ENCODE results near the gene MRPS23. TPM values are rescaled to one million over a fixed set of nuclear protein-coding genes. Genes with fewer than 3 reads are reported as not detected.
"Not testable (repeated sequence)": the region's sequence is repeated elsewhere in the genome, so short reads cannot be mapped to it uniquely, and the experiment has no call there.

MRPS23 gene
- polyA plus RNA-seq, 4 donors: 15.4 to 49.8 (median 25.8) TPM

- H3K27me3 ChIP-seq (ENCODE audit: control insufficient read depth in 3 of 3, insufficient read depth in 3 of 3, low read length in 3 of 3): no peaks in the 10 kb centered on the region
- H3K4me1 ChIP-seq (ENCODE audit: control insufficient read depth in 3 of 3, insufficient read depth in 2 of 3, low read depth in 1 of 3, low read length in 2 of 3): peaks cover 6 to 59% (median 10%) of the 10 kb centered on the region in 3 donors
- no peaks in the 10 kb centered on the region for H3K36me3 ChIP-seq (ENCODE audit: control insufficient read depth in 3 of 3, insufficient read depth in 2 of 3, low read depth in 1 of 3, low read length in 3 of 3)
- H3K4me3 ChIP-seq (ENCODE audit: low read depth in 1 of 3, low read length in 3 of 3): no peak overlapping the region
- H3K9me3 ChIP-seq (ENCODE audit: control insufficient read depth in 2 of 2, insufficient read depth in 1 of 2, low read depth in 1 of 2, low read length in 1 of 2): no peaks in the 10 kb centered on the region
- H3K27ac ChIP-seq (ENCODE audit: low read depth in 1 of 3, low read length in 2 of 3): no peak overlapping the region
- WGBS, 3 donors: 77 to 86% (median 86%) methylated on average over 10 of the region's 10 CpGs
- DNase-seq (no peak), FAIRE-seq (no peak)
These were observed 7.2 kb upstream of the MRPS23 start for GRCh38 chr17:57856792-57857620.

GRCh38 chr17:57855391-57856035, 5.7 kb upstream of the MRPS23 start:
- FAIRE-seq: no peak

GRCh38 chr17:57853695-57854094, 3.9 kb upstream of the MRPS23 start:
- Histone ChIP-seq H3K27ac (ENCODE audit: low read depth in 1 of 3, low read length in 2 of 3) (peak overlapping the region in 2 of 3 donors; percentile 3 to 30), H3K27me3 (ENCODE audit: control insufficient read depth in 3 of 3, insufficient read depth in 3 of 3, low read length in 3 of 3) (no peaks in the 10 kb centered on the region), H3K4me3 (ENCODE audit: low read depth in 1 of 3, low read length in 3 of 3) (no peak overlapping the region), H3K4me1 (ENCODE audit: control insufficient read depth in 3 of 3, insufficient read depth in 2 of 3, low read depth in 1 of 3, low read length in 2 of 3) (peaks cover 15 to 48% (median 17%) of the 10 kb centered on the region in 3 donors), H3K36me3 (ENCODE audit: control insufficient read depth in 3 of 3, insufficient read depth in 2 of 3, low read depth in 1 of 3, low read length in 3 of 3) (no peaks in the 10 kb centered on the region), H3K9me3 (ENCODE audit: control insufficient read depth in 2 of 2, insufficient read depth in 1 of 2, low read depth in 1 of 2, low read length in 1 of 2) (no peaks in the 10 kb centered on the region)
- DNase-seq: peak in 1 of 2 donors; percentile 79
- WGBS, 3 donors: 32 to 65% (median 61%) methylated on average over 8 of the region's 8 CpGs
- FAIRE-seq: no peak

More at GRCh38 chr17:57855391-57856035, 5.7 kb upstream of the MRPS23 start:
- H3K4me3 ChIP-seq (ENCODE audit: low read depth in 1 of 3, low read length in 3 of 3): no peak overlapping the region
- H3K27me3 ChIP-seq (ENCODE audit: control insufficient read depth in 3 of 3, insufficient read depth in 3 of 3, low read length in 3 of 3): no peaks in the 10 kb centered on the region
- no peaks in the 10 kb centered on the region for H3K36me3 ChIP-seq (ENCODE audit: control insufficient read depth in 3 of 3, insufficient read depth in 2 of 3, low read depth in 1 of 3, low read length in 3 of 3)
- WGBS, 3 donors: 54 to 59% (median 57%) methylated on average over 6 of the region's 6 CpGs
- H3K4me1 ChIP-seq (ENCODE audit: control insufficient read depth in 3 of 3, insufficient read depth in 2 of 3, low read depth in 1 of 3, low read length in 2 of 3): peaks cover 12 to 52% (median 13%) of the 10 kb centered on the region in 3 donors
- H3K9me3 ChIP-seq (ENCODE audit: control insufficient read depth in 2 of 2, insufficient read depth in 1 of 2, low read depth in 1 of 2, low read length in 1 of 2): no peaks in the 10 kb centered on the region
- peak in 1 of 2 donors; percentile 54 for DNase-seq
- peak overlapping the region in 1 of 3 donors; percentile 44 for H3K27ac ChIP-seq (ENCODE audit: low read depth in 1 of 3, low read length in 2 of 3)

- Histone ChIP-seq H3K4me3 (ENCODE audit: low read depth in 1 of 3, low read length in 3 of 3) (no peak overlapping the region), H3K27me3 (ENCODE audit: control insufficient read depth in 3 of 3, insufficient read depth in 3 of 3, low read length in 3 of 3) (no peaks in the 10 kb centered on the region), H3K36me3 (ENCODE audit: control insufficient read depth in 3 of 3, insufficient read depth in 2 of 3, low read depth in 1 of 3, low read length in 3 of 3) (peaks cover 0 to 2% (median 0%) of the 10 kb centered on the region in 3 donors), H3K9me3 (ENCODE audit: control insufficient read depth in 2 of 2, insufficient read depth in 1 of 2, low read depth in 1 of 2, low read length in 1 of 2) (no peaks in the 10 kb centered on the region), H3K27ac (ENCODE audit: low read depth in 1 of 3, low read length in 2 of 3) (peak overlapping the region in 1 of 3 donors; percentile 87), H3K4me1 (ENCODE audit: control insufficient read depth in 3 of 3, insufficient read depth in 2 of 3, low read depth in 1 of 3, low read length in 2 of 3) (peaks cover 15 to 48% (median 19%) of the 10 kb centered on the region in 3 donors)
- DNase-seq (no peak), FAIRE-seq (no peak)
- 55 to 60% (median 55%) methylated on average over 6 of the region's 6 CpGs for WGBS, 3 donors
These were observed 3.1 kb upstream of the MRPS23 start for GRCh38 chr17:57852955-57853328.

GRCh38 chr17:57852092-57852954, 2.5 kb upstream of the MRPS23 start:
- DNase-seq: peak; percentile 50 to 61
- no peak for FAIRE-seq
- peaks cover 15 to 46% (median 19%) of the 10 kb centered on the region in 3 donors for H3K4me1 ChIP-seq (ENCODE audit: control insufficient read depth in 3 of 3, insufficient read depth in 2 of 3, low read depth in 1 of 3, low read length in 2 of 3)
- no peaks in the 10 kb centered on the region for H3K27me3 ChIP-seq (ENCODE audit: control insufficient read depth in 3 of 3, insufficient read depth in 3 of 3, low read length in 3 of 3)
- no peak overlapping the region for H3K4me3 ChIP-seq (ENCODE audit: low read depth in 1 of 3, low read length in 3 of 3)
- WGBS, 3 donors: 36 to 60% (median 45%) methylated on average over 9 of the region's 9 CpGs
- H3K27ac ChIP-seq (ENCODE audit: low read depth in 1 of 3, low read length in 2 of 3): peak overlapping the region; percentile 53 to 88 (median 87)
- H3K9me3 ChIP-seq (ENCODE audit: control insufficient read depth in 2 of 2, insufficient read depth in 1 of 2, low read depth in 1 of 2, low read length in 1 of 2): no peaks in the 10 kb centered on the region
- peaks cover 0 to 5% (median 0%) of the 10 kb centered on the region in 3 donors for H3K36me3 ChIP-seq (ENCODE audit: control insufficient read depth in 3 of 3, insufficient read depth in 2 of 3, low read depth in 1 of 3, low read length in 3 of 3)

- Histone ChIP-seq H3K4me3 (ENCODE audit: low read depth in 1 of 3, low read length in 3 of 3) (peak overlapping the region; percentile 73 to 86 (median 84)), H3K9me3 (ENCODE audit: control insufficient read depth in 2 of 2, insufficient read depth in 1 of 2, low read depth in 1 of 2, low read length in 1 of 2) (no peaks in the 10 kb centered on the region), H3K27me3 (ENCODE audit: control insufficient read depth in 3 of 3, insufficient read depth in 3 of 3, low read length in 3 of 3) (no peaks in the 10 kb centered on the region), H3K4me1 (ENCODE audit: control insufficient read depth in 3 of 3, insufficient read depth in 2 of 3, low read depth in 1 of 3, low read length in 2 of 3) (peaks cover 15 to 23% (median 19%) of the 10 kb centered on the region in 3 donors), H3K27ac (ENCODE audit: low read depth in 1 of 3, low read length in 2 of 3) (peak overlapping the region in 2 of 3 donors; percentile 30 to 74), H3K36me3 (ENCODE audit: control insufficient read depth in 3 of 3, insufficient read depth in 2 of 3, low read depth in 1 of 3, low read length in 3 of 3) (peaks cover 0 to 13% (median 4%) of the 10 kb centered on the region in 3 donors)
- WGBS, 3 donors: 12 to 15% (median 14%) methylated on average over 27 of the region's 27 CpGs
- FAIRE-seq: no peak
- no peak for DNase-seq
These were observed 526 bp downstream of the MRPS23 start for GRCh38 chr17:57849163-57849873.

- H3K36me3 ChIP-seq (ENCODE audit: control insufficient read depth in 3 of 3, insufficient read depth in 2 of 3, low read depth in 1 of 3, low read length in 3 of 3): peaks cover 0 to 21% (median 4%) of the 10 kb centered on the region in 3 donors
- H3K4me3 ChIP-seq (ENCODE audit: low read depth in 1 of 3, low read length in 3 of 3); FAIRE-seq; H3K9me3 ChIP-seq (ENCODE audit: control insufficient read depth in 2 of 2, insufficient read depth in 1 of 2, low read depth in 1 of 2, low read length in 1 of 2); H3K4me1 ChIP-seq (ENCODE audit: control insufficient read depth in 3 of 3, insufficient read depth in 2 of 3, low read depth in 1 of 3, low read length in 2 of 3); DNase-seq; H3K27ac ChIP-seq (ENCODE audit: low read depth in 1 of 3, low read length in 2 of 3); H3K27me3 ChIP-seq (ENCODE audit: control insufficient read depth in 3 of 3, insufficient read depth in 3 of 3, low read length in 3 of 3): not testable (repeated sequence)
- 88 to 94% (median 93%) methylated on average over 26 to 31 of the region's 32 CpGs for WGBS, 3 donors
These were observed 3.5 kb downstream of the MRPS23 start for GRCh38 chr17:57846056-57846945.
